ENCODE data around the gene PPP2R2C.

GRCh38 chr4:6296026-6296425, 176.4 kb downstream of the PPP2R2C start:
- TF ChIP-seq POLR2A (IDR thresholded peaks at IDR 0.05; ENCODE audit: extremely low read depth, insufficient read length) (no peak), CTCF (IDR thresholded peaks at IDR 0.05; ENCODE audit: low read depth, low read length) (no peak)
- TF ChIP-seq, protein P1, sequence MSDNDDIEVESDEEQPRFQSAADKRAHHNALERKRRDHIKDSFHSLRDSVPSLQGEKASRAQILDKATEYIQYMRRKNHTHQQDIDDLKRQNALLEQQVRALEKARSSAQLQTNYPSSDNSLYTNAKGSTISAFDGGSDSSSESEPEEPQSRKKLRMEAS (IDR thresholded peaks at IDR 0.05; ENCODE audit: low read depth, low read length) = no peak

All from NB4 (cell line).